AG04449 (cell line): ENCODE results near the gene ZFP36L2.

Experiments used
- CTCF ChIA-PET: fragments of 350-600 bp; formaldehyde crosslinking; extraction: SDS; loops from one replicate; lab custom pipeline; 2021; ENCODE audit warnings: antibody characterized with exemption; lab: Yijun Ruan, JAX
- POLR2A ChIA-PET: fragments of 400-600, 350-600 bp; formaldehyde crosslinking; extraction: SDS; loops from one replicate; lab custom pipeline; 2020; ENCODE audit warnings: antibody characterized with exemption, inconsistent platforms; lab: Yijun Ruan, JAX
- DNase-seq: peaks from one replicate; pipeline ENCODE4 v3.0.0-alpha.2; 2010; ENCODE audit warnings: low read depth, low spot score
- H3K4me3 ChIP-seq: 2 replicates; pipeline ENCODE4 v1.5.1; 2011; ENCODE audit warnings: low read depth, mild to moderate bottlenecking, control low read depth, low read length
- TF ChIP-seq, protein P1 (sequence below): IDR thresholded peaks from one replicate; pipeline ENCODE4 v1.5.1; 2011; ENCODE audit warnings: mild to moderate bottlenecking, moderate library complexity, low read length, control low read depth, inconsistent platforms; ENCODE audit not compliant: insufficient read depth; ENCODE audit errors: missing control alignments

Gene ZFP36L2

DNA sequence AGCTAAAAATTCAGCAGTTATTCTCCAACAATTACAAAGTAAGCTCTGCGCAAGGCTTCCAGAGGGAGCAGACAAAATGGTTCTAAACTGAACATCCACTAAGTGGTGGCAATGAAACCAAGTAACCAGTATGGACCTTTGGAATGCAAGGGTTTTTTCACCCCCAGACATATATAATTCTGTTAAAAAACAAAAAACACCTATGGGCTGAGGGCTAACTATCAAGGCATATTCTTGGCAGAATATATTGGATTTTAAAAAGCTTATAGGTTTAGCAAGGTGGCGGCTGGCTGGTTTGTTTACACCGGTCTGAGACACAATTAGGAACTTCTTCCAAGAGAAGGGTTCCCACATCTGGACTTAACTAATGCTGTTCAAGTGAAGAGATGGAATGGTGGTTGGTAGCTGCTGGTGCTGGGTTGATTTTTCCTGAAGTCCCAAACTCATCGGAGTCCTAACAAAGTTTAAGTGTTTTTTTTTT is 2.8 kb downstream of the ZFP36L2 start:
- ChIA-PET POLR2A (interaction anchor here (0.6 to 1.8 kb wide), 4 partner anchors 55 to 273 kb away, joined by 3 to 8 read pairs (median 4); no protein-coding TSS in a partner anchor), CTCF (interaction anchor here (0.8 to 15.0 kb wide), 18 partner anchors 11 to 395 kb away, joined by 3 to 293 read pairs (median 4); no protein-coding TSS in a partner anchor)
- DNase-seq = no peak
- TF ChIP-seq, protein P1, sequence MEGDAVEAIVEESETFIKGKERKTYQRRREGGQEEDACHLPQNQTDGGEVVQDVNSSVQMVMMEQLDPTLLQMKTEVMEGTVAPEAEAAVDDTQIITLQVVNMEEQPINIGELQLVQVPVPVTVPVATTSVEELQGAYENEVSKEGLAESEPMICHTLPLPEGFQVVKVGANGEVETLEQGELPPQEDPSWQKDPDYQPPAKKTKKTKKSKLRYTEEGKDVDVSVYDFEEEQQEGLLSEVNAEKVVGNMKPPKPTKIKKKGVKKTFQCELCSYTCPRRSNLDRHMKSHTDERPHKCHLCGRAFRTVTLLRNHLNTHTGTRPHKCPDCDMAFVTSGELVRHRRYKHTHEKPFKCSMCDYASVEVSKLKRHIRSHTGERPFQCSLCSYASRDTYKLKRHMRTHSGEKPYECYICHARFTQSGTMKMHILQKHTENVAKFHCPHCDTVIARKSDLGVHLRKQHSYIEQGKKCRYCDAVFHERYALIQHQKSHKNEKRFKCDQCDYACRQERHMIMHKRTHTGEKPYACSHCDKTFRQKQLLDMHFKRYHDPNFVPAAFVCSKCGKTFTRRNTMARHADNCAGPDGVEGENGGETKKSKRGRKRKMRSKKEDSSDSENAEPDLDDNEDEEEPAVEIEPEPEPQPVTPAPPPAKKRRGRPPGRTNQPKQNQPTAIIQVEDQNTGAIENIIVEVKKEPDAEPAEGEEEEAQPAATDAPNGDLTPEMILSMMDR = no peak
- H3K4me3 ChIP-seq = peak overlapping the region; percentile 86

GRCh38 chr2:43222475-43223309 is 3.7 kb downstream of the ZFP36L2 start:
- TF ChIP-seq, protein P1 = no peak
- ChIA-PET POLR2A (interaction anchor here (0.7 to 2.6 kb wide), 13 partner anchors 136 to 318 kb away, joined by 3 to 16 read pairs (median 4); no protein-coding TSS in a partner anchor), CTCF (interaction anchor here (0.7 to 15.0 kb wide), 22 partner anchors 11 to 411 kb away, joined by 3 to 293 read pairs (median 4); no protein-coding TSS in a partner anchor)
- DNase-seq = no peak
- peak overlapping the region; percentile 86 for H3K4me3 ChIP-seq

DNA sequence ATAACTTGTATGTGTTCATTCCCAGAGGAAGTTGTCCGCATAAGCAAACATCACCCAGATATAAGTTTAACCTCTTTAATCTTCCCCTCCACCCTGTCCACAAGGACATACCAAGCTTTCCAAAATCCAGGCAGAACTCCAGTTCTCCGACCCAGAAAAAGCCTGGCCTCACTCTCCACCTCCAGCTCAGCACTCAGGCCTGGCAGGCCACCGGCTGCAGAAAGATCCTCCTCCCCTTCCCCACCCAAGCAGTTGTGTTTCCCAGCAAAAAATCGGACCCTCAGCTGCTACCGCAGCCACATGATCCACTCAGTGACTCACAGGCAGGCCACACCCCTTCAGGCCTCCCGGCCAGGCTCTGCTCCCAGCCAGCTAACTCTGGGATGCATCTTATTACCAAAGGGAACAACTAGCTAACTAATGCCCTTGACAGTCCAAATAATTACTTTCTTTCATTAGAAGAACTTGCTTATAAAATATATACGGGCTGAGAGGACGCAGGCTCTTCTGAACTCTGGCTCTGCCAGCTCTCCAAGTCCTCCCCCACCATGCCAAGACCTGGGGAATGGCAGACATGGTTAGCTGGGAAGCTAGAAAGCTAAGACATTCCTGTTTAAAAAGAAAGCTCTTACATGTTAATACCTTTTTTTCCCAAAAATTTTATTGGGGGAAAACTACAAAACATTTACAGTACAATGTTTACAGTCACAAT is 4.5 kb downstream of the ZFP36L2 start:
- CTCF ChIA-PET = interaction anchor here (0.7 to 15.0 kb wide), 18 partner anchors 7 to 411 kb away, joined by 3 to 293 read pairs (median 4); no protein-coding TSS in a partner anchor
- TF ChIP-seq, protein P1 = no peak
- H3K4me3 ChIP-seq = peak overlapping the region; percentile 86
- POLR2A ChIA-PET = interaction anchor here (0.7 to 2.6 kb wide), 15 partner anchors 135 to 318 kb away, joined by 3 to 16 read pairs (median 4); no protein-coding TSS in a partner anchor
- peak; percentile 73 for DNase-seq

DNA sequence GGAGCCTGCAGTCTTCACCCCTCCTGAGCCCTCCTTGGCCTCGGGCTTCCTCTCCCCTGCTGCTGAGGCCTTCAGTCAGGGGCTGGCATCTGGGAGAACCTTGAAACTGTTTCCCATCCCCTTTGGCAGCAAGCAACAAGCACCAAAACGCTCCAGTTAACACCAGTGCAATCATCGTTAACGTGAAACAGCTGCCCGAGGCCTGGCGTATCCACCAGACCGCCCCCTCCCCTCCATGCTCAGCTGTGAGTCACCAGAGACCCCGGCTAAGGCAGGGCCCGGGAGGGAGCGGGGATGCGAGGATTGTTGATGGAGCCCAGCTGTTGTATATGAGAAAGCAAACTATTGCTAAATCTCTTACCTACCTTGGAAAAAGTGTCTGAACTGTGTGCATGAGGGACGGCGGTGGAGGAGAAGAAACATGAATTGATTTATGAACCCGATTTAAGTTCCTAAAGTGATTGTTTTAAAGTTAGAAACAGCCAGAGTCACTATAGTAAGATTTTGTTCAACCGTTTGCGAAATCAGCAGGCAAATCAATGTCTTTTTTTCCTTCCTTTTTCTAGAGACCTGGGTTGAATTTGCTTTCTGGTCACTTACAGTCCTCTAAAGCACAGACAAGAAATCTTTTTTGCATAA is 5.2 kb downstream of the ZFP36L2 start:
- TF ChIP-seq, protein P1 = no peak
- peak overlapping the region; percentile 86 for H3K4me3 ChIP-seq
- ChIA-PET CTCF (interaction anchor here (0.9 to 15.0 kb wide), 15 partner anchors 8 to 410 kb away, joined by 3 to 293 read pairs (median 6); no protein-coding TSS in a partner anchor), POLR2A (interaction anchor here (0.9 to 3.1 kb wide), 14 partner anchors 135 to 274 kb away, joined by 3 to 17 read pairs (median 5); no protein-coding TSS in a partner anchor)
- no peak for DNase-seq

DNA sequence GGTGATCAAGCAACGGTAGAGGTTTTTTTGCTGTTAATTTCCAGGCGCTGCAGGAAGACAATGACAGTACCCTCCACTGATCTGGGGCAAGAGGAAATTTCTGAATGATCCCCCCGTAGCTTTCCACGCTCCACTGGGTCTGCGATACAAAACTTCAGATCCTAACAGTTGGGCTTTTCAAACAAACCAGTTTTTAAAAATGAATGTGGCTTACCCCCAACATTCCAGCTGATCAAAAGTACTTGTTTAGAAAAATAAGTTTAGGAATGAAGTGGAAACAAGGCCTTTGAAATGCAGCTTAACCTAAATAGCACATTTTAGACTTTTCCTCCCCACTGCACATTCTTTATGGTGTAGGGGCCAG is 5.7 kb downstream of the ZFP36L2 start:
- peak overlapping the region; percentile 86 for H3K4me3 ChIP-seq
- TF ChIP-seq, protein P1 = no peak
- ChIA-PET CTCF (interaction anchor here (1.2 to 15.0 kb wide), 10 partner anchors 8 to 393 kb away, joined by 3 to 293 read pairs (median 6); no protein-coding TSS in a partner anchor), POLR2A (interaction anchor here (0.7 to 3.1 kb wide), 6 partner anchors 57 to 251 kb away, joined by 3 to 17 read pairs (median 6); no protein-coding TSS in a partner anchor)
- no peak for DNase-seq
